Measurements from ENCODE around the gene ITPRID1. TPM values are rescaled to one million over a fixed set of nuclear protein-coding genes. Genes with fewer than 3 reads are reported as not detected.

ITPRID1 gene
- total and polyA plus RNA-seq, 4 experiments from 2014 or later: not detected

- Histone ChIP-seq H3K27ac (ENCODE audit: low read depth, low read length) (no peak overlapping the region), H3K27me3 (ENCODE audit: insufficient read depth, low read length) (no peaks in the 10 kb centered on the region), H3K36me3 (ENCODE audit: insufficient read depth, low read length) (no peaks in the 10 kb centered on the region), H3K9me3 (ENCODE audit: control insufficient read depth in 1 of 2, low read length in 2 of 2) (no peaks in the 10 kb centered on the region), H3K4me1 (ENCODE audit: insufficient read depth, low read length) (no peaks in the 10 kb centered on the region), H3K4me3 (ENCODE audit: low read length in 2 of 2) (no peak overlapping the region)
- H3K4me1 Mint-ChIP-seq: no peaks in the 10 kb centered on the region
- peaks cover 0 to 3% (median 2%) of the 10 kb centered on the region in 8 donors for H3K9me3 Mint-ChIP-seq
- H3K27ac Mint-ChIP-seq: no peak overlapping the region
- CTCF ChIA-PET (ENCODE audit: partially characterized antibody): no interaction called here
- no peak for DNase-seq
- H3K4me3 Mint-ChIP-seq: no peak overlapping the region
- no peaks in the 10 kb centered on the region for H3K36me3 Mint-ChIP-seq
- intact Hi-C loops (cut with micrococcal nuclease): no loop called here
- no peaks in the 10 kb centered on the region for H3K27me3 Mint-ChIP-seq
- POLR2A ChIA-PET (ENCODE audit: partially characterized antibody): no interaction called here
Measured at GRCh38 chr7:31683445-31684225, 169.7 kb downstream of the ITPRID1 start.

- ChIA-PET CTCF (ENCODE audit: partially characterized antibody) (no interaction called here), POLR2A (ENCODE audit: partially characterized antibody) (no interaction called here)
- no peaks in the 10 kb centered on the region for H3K27me3 Mint-ChIP-seq
- no peaks in the 10 kb centered on the region for H3K4me1 Mint-ChIP-seq
- Histone ChIP-seq H3K27ac (ENCODE audit: low read depth, low read length) (no peak within 1 kb of the TSS), H3K4me3 (ENCODE audit: low read length in 2 of 2) (no peak within 1 kb of the TSS), H3K27me3 (ENCODE audit: insufficient read depth, low read length) (no peaks in the 10 kb centered on the region), H3K9me3 (ENCODE audit: control insufficient read depth in 1 of 2, low read length in 2 of 2) (no peaks in the 10 kb centered on the region), H3K4me1 (ENCODE audit: insufficient read depth, low read length) (no peaks in the 10 kb centered on the region), H3K36me3 (ENCODE audit: insufficient read depth, low read length) (no peaks in the 10 kb centered on the region)
- peaks cover 0 to 3% (median 1%) of the 10 kb centered on the region in 8 donors for H3K9me3 Mint-ChIP-seq
- no peak within 1 kb of the TSS for H3K27ac Mint-ChIP-seq
- H3K36me3 Mint-ChIP-seq: no peaks in the 10 kb centered on the region
- DNase-seq: no peak
- intact Hi-C loops (cut with micrococcal nuclease): no loop called here
- H3K4me3 Mint-ChIP-seq: no peak within 1 kb of the TSS
Measured at GRCh38 chr7:31687024-31687748, 173.3 kb downstream of the ITPRID1 start, which contains the start of gene PPP1R17. TSS of gene PPP1R17 (plus strand) at chr7:31687215. CDS start at chr7:31692442, 5,227 bp downstream.

DNA sequence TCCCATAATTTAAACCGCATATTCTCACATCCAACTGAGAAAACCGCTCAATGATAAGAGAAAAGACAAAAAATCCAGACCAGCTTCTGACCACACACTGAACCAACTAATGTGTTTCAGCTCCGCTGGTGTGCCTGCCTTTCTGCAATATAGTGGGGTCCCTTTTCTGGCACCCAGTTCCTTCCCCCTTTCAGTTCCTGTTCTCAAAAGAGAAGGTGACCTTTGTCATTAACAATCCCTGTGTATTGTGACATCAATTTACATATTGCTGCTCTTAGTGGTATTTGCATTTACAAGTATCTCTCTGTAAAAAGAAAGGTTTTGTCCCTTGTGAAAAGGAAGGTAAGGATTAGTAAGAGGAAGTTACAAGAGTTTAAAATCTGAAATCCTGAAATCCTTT, 174.5 kb downstream of the ITPRID1 start:
- no peak overlapping the region for H3K4me3 Mint-ChIP-seq

GRCh38 chr7:31688996-31689395, 175.1 kb downstream of the ITPRID1 start:
- POLR2A ChIA-PET (ENCODE audit: partially characterized antibody): no interaction called here

More for the DNA sequence above, 174.5 kb downstream of the ITPRID1 start:
- Mint-ChIP-seq H3K9me3 (peaks cover 0 to 3% (median 0%) of the 10 kb centered on the region in 8 donors), H3K27me3 (no peaks in the 10 kb centered on the region), H3K36me3 (no peaks in the 10 kb centered on the region), H3K4me1 (no peaks in the 10 kb centered on the region), H3K27ac (no peak overlapping the region)
- ChIA-PET POLR2A (ENCODE audit: partially characterized antibody) (no interaction called here), CTCF (ENCODE audit: partially characterized antibody) (no interaction called here)
- no peak for DNase-seq
- no peaks in the 10 kb centered on the region for H3K27me3 ChIP-seq (ENCODE audit: insufficient read depth, low read length)
- no peak overlapping the region for H3K27ac ChIP-seq (ENCODE audit: low read depth, low read length)
- H3K36me3 ChIP-seq (ENCODE audit: insufficient read depth, low read length): no peaks in the 10 kb centered on the region
- intact Hi-C loops (cut with micrococcal nuclease): no loop called here
- no peaks in the 10 kb centered on the region for H3K9me3 ChIP-seq (ENCODE audit: control insufficient read depth in 1 of 2, low read length in 2 of 2)
- H3K4me3 ChIP-seq (ENCODE audit: low read length in 2 of 2): no peak overlapping the region
- H3K4me1 ChIP-seq (ENCODE audit: insufficient read depth, low read length): no peaks in the 10 kb centered on the region

GRCh38 chr7:31690935-31691334, 177.0 kb downstream of the ITPRID1 start:
- no peak for DNase-seq
- ChIA-PET CTCF (ENCODE audit: partially characterized antibody) (no interaction called here), POLR2A (ENCODE audit: partially characterized antibody) (no interaction called here)
- no peaks in the 10 kb centered on the region for H3K36me3 Mint-ChIP-seq
- Histone ChIP-seq H3K4me1 (ENCODE audit: insufficient read depth, low read length) (no peaks in the 10 kb centered on the region), H3K4me3 (ENCODE audit: low read length in 2 of 2) (no peak overlapping the region), H3K27me3 (ENCODE audit: insufficient read depth, low read length) (no peaks in the 10 kb centered on the region), H3K9me3 (ENCODE audit: control insufficient read depth in 1 of 2, low read length in 2 of 2) (no peaks in the 10 kb centered on the region), H3K36me3 (ENCODE audit: insufficient read depth, low read length) (no peaks in the 10 kb centered on the region), H3K27ac (ENCODE audit: low read depth, low read length) (no peak overlapping the region)
- no peaks in the 10 kb centered on the region for H3K27me3 Mint-ChIP-seq
- intact Hi-C loops (cut with micrococcal nuclease): no loop called here
- no peaks in the 10 kb centered on the region for H3K4me1 Mint-ChIP-seq
- H3K4me3 Mint-ChIP-seq: no peak overlapping the region
- H3K27ac Mint-ChIP-seq: no peak overlapping the region
- peaks cover 0 to 6% (median 0%) of the 10 kb centered on the region in 8 donors for H3K9me3 Mint-ChIP-seq

More at GRCh38 chr7:31688996-31689395, 175.1 kb downstream of the ITPRID1 start:
- Histone ChIP-seq H3K4me1 (ENCODE audit: insufficient read depth, low read length) (no peaks in the 10 kb centered on the region), H3K27ac (ENCODE audit: low read depth, low read length) (no peak overlapping the region), H3K27me3 (ENCODE audit: insufficient read depth, low read length) (no peaks in the 10 kb centered on the region), H3K4me3 (ENCODE audit: low read length in 2 of 2) (no peak overlapping the region), H3K36me3 (ENCODE audit: insufficient read depth, low read length) (no peaks in the 10 kb centered on the region), H3K9me3 (ENCODE audit: control insufficient read depth in 1 of 2, low read length in 2 of 2) (no peaks in the 10 kb centered on the region)
- no peak for DNase-seq
- Mint-ChIP-seq H3K36me3 (no peaks in the 10 kb centered on the region), H3K4me1 (no peaks in the 10 kb centered on the region), H3K27me3 (no peaks in the 10 kb centered on the region), H3K27ac (no peak overlapping the region), H3K9me3 (peaks cover 0 to 3% (median 0%) of the 10 kb centered on the region in 8 donors), H3K4me3 (no peak overlapping the region)
- intact Hi-C loops (cut with micrococcal nuclease): no loop called here
- CTCF ChIA-PET (ENCODE audit: partially characterized antibody): no interaction called here

DNA sequence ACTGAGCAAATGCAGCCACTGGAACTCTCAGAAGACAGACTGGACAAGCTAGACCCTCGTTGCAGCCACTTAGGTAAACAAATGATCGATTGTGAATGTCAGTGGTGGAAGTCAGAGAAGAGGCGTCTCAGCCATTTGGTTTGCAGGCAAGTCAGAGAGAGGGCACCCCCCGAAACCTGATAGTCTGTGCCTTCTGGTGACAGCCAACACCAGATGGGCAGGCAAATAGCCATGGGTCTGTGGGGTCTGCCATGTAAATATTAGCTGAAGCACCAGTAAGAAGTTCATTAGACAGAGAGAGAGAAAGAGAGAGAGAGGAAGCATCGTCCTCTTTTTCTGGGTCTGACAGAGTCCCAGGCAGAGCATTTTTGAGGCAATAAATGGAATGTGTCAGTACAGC, 178.6 kb downstream of the ITPRID1 start:
- Mint-ChIP-seq H3K4me1 (no peaks in the 10 kb centered on the region), H3K27ac (no peak overlapping the region), H3K36me3 (no peaks in the 10 kb centered on the region), H3K27me3 (no peaks in the 10 kb centered on the region), H3K4me3 (no peak overlapping the region), H3K9me3 (peaks cover 0 to 7% (median 0%) of the 10 kb centered on the region in 8 donors)
- POLR2A ChIA-PET (ENCODE audit: partially characterized antibody): no interaction called here
- H3K36me3 ChIP-seq (ENCODE audit: insufficient read depth, low read length): no peaks in the 10 kb centered on the region
- no peaks in the 10 kb centered on the region for H3K27me3 ChIP-seq (ENCODE audit: insufficient read depth, low read length)
- no peaks in the 10 kb centered on the region for H3K9me3 ChIP-seq (ENCODE audit: control insufficient read depth in 1 of 2, low read length in 2 of 2)
- no peak for DNase-seq
- H3K27ac ChIP-seq (ENCODE audit: low read depth, low read length): no peak overlapping the region
- CTCF ChIA-PET (ENCODE audit: partially characterized antibody): no interaction called here
- intact Hi-C loops (cut with micrococcal nuclease): no loop called here
- H3K4me3 ChIP-seq (ENCODE audit: low read length in 2 of 2): no peak overlapping the region
- H3K4me1 ChIP-seq (ENCODE audit: insufficient read depth, low read length): no peaks in the 10 kb centered on the region

- CTCF ChIA-PET (ENCODE audit: partially characterized antibody): no interaction called here
- Histone ChIP-seq H3K27me3 (ENCODE audit: insufficient read depth, low read length) (no peaks in the 10 kb centered on the region), H3K36me3 (ENCODE audit: insufficient read depth, low read length) (no peaks in the 10 kb centered on the region), H3K9me3 (ENCODE audit: control insufficient read depth in 1 of 2, low read length in 2 of 2) (no peaks in the 10 kb centered on the region), H3K4me1 (ENCODE audit: insufficient read depth, low read length) (no peaks in the 10 kb centered on the region), H3K27ac (ENCODE audit: low read depth, low read length) (no peak overlapping the region), H3K4me3 (ENCODE audit: low read length in 2 of 2) (no peak overlapping the region)
- POLR2A ChIA-PET (ENCODE audit: partially characterized antibody): no interaction called here
- intact Hi-C loops (cut with micrococcal nuclease): no loop called here
- Mint-ChIP-seq H3K4me1 (no peaks in the 10 kb centered on the region), H3K36me3 (no peaks in the 10 kb centered on the region), H3K27ac (no peak overlapping the region), H3K4me3 (no peak overlapping the region), H3K9me3 (peaks cover 0 to 8% (median 0%) of the 10 kb centered on the region in 8 donors), H3K27me3 (no peaks in the 10 kb centered on the region)
- DNase-seq: no peak
Measured at GRCh38 chr7:31692871-31693270, 179.0 kb downstream of the ITPRID1 start.
